HepG2 (cell line): Measurements from ENCODE around the gene AS3MT. TPM values are rescaled to one million over a fixed set of nuclear protein-coding genes. Genes with fewer than 3 reads are reported as not detected.

Experiments used
- FOXK1 ChIP-seq: sonication (generic); formaldehyde crosslinking; IDR thresholded peaks from 2 replicates; pipeline ENCODE4 v1.4.0; 2020; ENCODE audit warnings: low read depth, missing genetic modification reagents, borderline replicate concordance
- GLMP ChIP-seq: sonication (generic); formaldehyde crosslinking; IDR thresholded peaks from 2 replicates; pipeline ENCODE4 v1.9.0; 2021; ENCODE audit warnings: missing genetic modification reagents, mild to moderate bottlenecking, borderline replicate concordance
- HOXA3 ChIP-seq: sonication (generic); formaldehyde crosslinking; IDR thresholded peaks from 2 replicates; pipeline ENCODE4 v1.5.0; 2020; ENCODE audit warnings: missing genetic modification reagents
- KDM2A ChIP-seq: sonication (generic); formaldehyde crosslinking; IDR thresholded peaks from 2 replicates; pipeline ENCODE4 v1.4.0; 2020; ENCODE audit warnings: low read depth, missing genetic modification reagents, borderline replicate concordance
- MAF1 ChIP-seq: sonication (generic); formaldehyde crosslinking; IDR thresholded peaks from 2 replicates; pipeline ENCODE4 v1.5.0; 2020; ENCODE audit warnings: missing genetic modification reagents, borderline replicate concordance
- MIER3 ChIP-seq: IDR thresholded peaks from 2 replicates; pipeline ENCODE4 v1.6.1; 2016; ENCODE audit warnings: missing compliant biosample characterization, borderline replicate concordance
- MYNN ChIP-seq: sonication (generic); formaldehyde crosslinking; IDR thresholded peaks from 2 replicates; pipeline ENCODE4 v1.4.0; 2020; ENCODE audit warnings: mild to moderate bottlenecking, low read depth, missing genetic modification reagents
- NFAT5 ChIP-seq: sonication (generic); formaldehyde crosslinking; IDR thresholded peaks from 2 replicates; pipeline ENCODE4 v1.4.0; 2020; ENCODE audit warnings: missing genetic modification reagents
- PAWR ChIP-seq: sonication (generic); formaldehyde crosslinking; IDR thresholded peaks from 2 replicates; pipeline ENCODE4 v1.4.0; 2020; ENCODE audit warnings: missing genetic modification reagents, mild to moderate bottlenecking, borderline replicate concordance
- PTBP1 ChIP-seq: fragments of 200-400 bp; formaldehyde crosslinking; IDR thresholded peaks from 2 replicates; pipeline ENCODE4 v1.6.1; 2018; ENCODE audit warnings: low read length, low read depth; ENCODE audit not compliant: poor library complexity, severe bottlenecking
- SP2 ChIP-seq: sonication (generic); formaldehyde crosslinking; IDR thresholded peaks from 2 replicates; pipeline ENCODE4 v1.5.1; 2020; ENCODE audit warnings: mild to moderate bottlenecking, missing genetic modification reagents
- SRSF9 ChIP-seq: fragments of 200-400 bp; formaldehyde crosslinking; IDR thresholded peaks from 2 replicates; pipeline ENCODE4 v1.6.1; 2018; ENCODE audit warnings: borderline replicate concordance, mild to moderate bottlenecking, low read depth, low read length; ENCODE audit not compliant: insufficient read depth, poor library complexity, severe bottlenecking
- TBL1XR1 ChIP-seq: fragments of 150-350 bp; IDR thresholded peaks from 2 replicates; pipeline ENCODE4 v1.6.1; 2014; ENCODE audit warnings: borderline replicate concordance, low read length; ENCODE audit not compliant: partially characterized antibody
- YEATS4 ChIP-seq: sonication (generic); formaldehyde crosslinking; IDR thresholded peaks from 2 replicates; pipeline ENCODE4 v1.4.0; 2020; ENCODE audit warnings: missing genetic modification reagents, borderline replicate concordance
- ZBTB2 ChIP-seq: sonication (generic); formaldehyde crosslinking; IDR thresholded peaks from 2 replicates; pipeline ENCODE4 v1.8.0; 2022; ENCODE audit warnings: low read depth, missing genetic modification reagents
- ZFP41 ChIP-seq: sonication (generic); formaldehyde crosslinking; IDR thresholded peaks from 2 replicates; pipeline ENCODE4 v1.4.0; 2020; ENCODE audit warnings: mild to moderate bottlenecking, missing genetic modification reagents, borderline replicate concordance
- ZNF10 ChIP-seq: sonication (generic); formaldehyde crosslinking; IDR thresholded peaks from 2 replicates; pipeline ENCODE4 v1.4.0; 2020; ENCODE audit warnings: mild to moderate bottlenecking, low read depth, missing genetic modification reagents, borderline replicate concordance
- ZNF224 ChIP-seq: sonication (generic); formaldehyde crosslinking; IDR thresholded peaks from 2 replicates; pipeline ENCODE4 v1.5.0; 2020; ENCODE audit warnings: mild to moderate bottlenecking, missing genetic modification reagents
- ZNF3 ChIP-seq: IDR thresholded peaks from 2 replicates; pipeline ENCODE4 v1.7.0; 2017; ENCODE audit warnings: inconsistent platforms
- ZNF367 ChIP-seq: sonication (generic); formaldehyde crosslinking; IDR thresholded peaks from 2 replicates; pipeline ENCODE4 v1.4.0; 2020; ENCODE audit warnings: missing genetic modification reagents, borderline replicate concordance
- ZNF501 ChIP-seq: sonication (generic); formaldehyde crosslinking; IDR thresholded peaks from 2 replicates; pipeline ENCODE4 v1.5.1; 2020; ENCODE audit warnings: mild to moderate bottlenecking, moderate library complexity, missing genetic modification reagents
- ZNF766 ChIP-seq: sonication (generic); formaldehyde crosslinking; IDR thresholded peaks from 2 replicates; pipeline ENCODE4 v1.5.0; 2020; ENCODE audit warnings: missing genetic modification reagents, borderline replicate concordance
- ZZZ3 ChIP-seq: sonication (generic); formaldehyde crosslinking; IDR thresholded peaks from 2 replicates; pipeline ENCODE4 v1.4.0; 2020; ENCODE audit warnings: missing genetic modification reagents, mild to moderate bottlenecking, borderline replicate concordance
- polyA plus RNA-seq, 8 experiments: library from polyadenylated mRNA; depleted of rRNA in 3 of 8; stranded (reverse) in 7 of 8; unstranded in 1 of 8; fragments of >200 nt; fragmentation: Illumina TruSeq in 4 of 8; extraction: Trizol in 4 of 8; gene quantifications; 2 replicates each; pipeline versions ENCODE4 v1.2.1 to v1.2.3, GENCODE V29; 2011 to 2016; ENCODE audit warnings: low read depth in 4 of 8, missing spikeins in 1 of 8, mixed read lengths in 1 of 8; ENCODE audit not compliant: insufficient read depth in 1 of 8
- total RNA-seq, 5 experiments: library from RNA; depleted of rRNA; stranded (reverse); fragments of >200 nt; fragmentation: Illumina TruSeq; extraction: Trizol; gene quantifications; 2 replicates each; pipeline ENCODE4 v1.2.3, GENCODE V29; 2016; ENCODE audit warnings: low read depth in 1 of 5

Gene AS3MT
- total and polyA plus RNA-seq, 2 of the 13 experiments (the other 11 are each of a cell fraction or from before 2014, with no cell fraction given): 8.7 to 17.4 TPM

GRCh38 chr10:102850025-102850518 lies 19.2 kb upstream of the AS3MT start (continued):
- TF ChIP-seq ZNF766 (CRISPR knock-in tag) (no peak), SP2 (CRISPR knock-in tag) (no peak), ZNF224 (CRISPR knock-in tag) (0 out of 2 replicates have a peak, but pooled peaks have one; percentile 38), PTBP1 (no peak), SRSF9 (no peak), MIER3 (CRISPR knock-in tag) (peak; percentile 97), GLMP (CRISPR knock-in tag) (no peak), ZZZ3 (CRISPR knock-in tag) (no peak), NFAT5 (no peak), ZNF501 (peak; percentile 53; the same call in 1 of the 2 replicates), TBL1XR1 (peak; percentile 89), KDM2A (CRISPR knock-in tag) (peak; percentile 39; the same call in 1 of the 2 replicates), MYNN (CRISPR knock-in tag) (no peak), ZFP41 (CRISPR knock-in tag) (no peak), YEATS4 (CRISPR knock-in tag) (peak; percentile 75), PAWR (CRISPR knock-in tag) (no peak), ZNF367 (CRISPR knock-in tag) (no peak), ZBTB2 (CRISPR knock-in tag) (no peak), ZNF3 (CRISPR knock-in tag) (no peak), HOXA3 (peak; percentile 81), FOXK1 (peak; percentile 96), ZNF10 (CRISPR knock-in tag) (no peak), MAF1 (CRISPR knock-in tag) (no peak)
